GM10847 (cell line): ENCODE results near the gene CCDC32.

Experiments
- POLR2A ChIP-seq: IDR thresholded peaks from 2 replicates; pipeline ENCODE4 v1.6.1; 2011; ENCODE audit not compliant: insufficient read length; ENCODE audit errors: extremely low read depth

Gene CCDC32

GRCh38 chr15:40564591-40565332, at the start of gene CCDC32:
Gene CCDC32, minus strand, starts transcription at chr15:40565042. Its CDS starts 2,027 bp downstream, at chr15:40563015.
- TF ChIP-seq POLR2A, result peak; percentile 81

GRCh38 chr15:40613080-40613479, 48.2 kb upstream of the CCDC32 start:
- no peak for TF ChIP-seq POLR2A

GRCh38 chr15:40603935-40604334, 39.1 kb upstream of the CCDC32 start:
- TF ChIP-seq POLR2A, result no peak

GRCh38 chr15:40600956-40601355, 36.1 kb upstream of the CCDC32 start:
- no peak for TF ChIP-seq POLR2A

- no peak for TF ChIP-seq POLR2A
Observed at GRCh38 chr15:40598672-40599071, 33.8 kb upstream of the CCDC32 start.

GRCh38 chr15:40598126-40598525, 33.3 kb upstream of the CCDC32 start:
- no peak for TF ChIP-seq POLR2A

- no peak for TF ChIP-seq POLR2A
Observed at GRCh38 chr15:40597024-40597423, 32.2 kb upstream of the CCDC32 start.

GRCh38 chr15:40595773-40596172, 30.9 kb upstream of the CCDC32 start:
- TF ChIP-seq POLR2A, result no peak

- no peak for TF ChIP-seq POLR2A
Observed at GRCh38 chr15:40595219-40595618, 30.4 kb upstream of the CCDC32 start.

GRCh38 chr15:40594429-40594836, 29.6 kb upstream of the CCDC32 start:
- peak; percentile 2 for TF ChIP-seq POLR2A

- TF ChIP-seq POLR2A, result peak; percentile 40
Observed at GRCh38 chr15:40593588-40594428, 29.0 kb upstream of the CCDC32 start, which contains the start of gene KNL1. Gene KNL1, plus strand, starts transcription at chr15:40594249. Its CDS starts 8,683 bp downstream, at chr15:40602932.

GRCh38 chr15:40593165-40593564, 28.3 kb upstream of the CCDC32 start:
- TF ChIP-seq POLR2A, result no peak

- TF ChIP-seq POLR2A, result no peak
Observed at GRCh38 chr15:40591389-40591788, 26.5 kb upstream of the CCDC32 start.

GRCh38 chr15:40590667-40591050, 25.8 kb upstream of the CCDC32 start:
- no peak for TF ChIP-seq POLR2A

- no peak for TF ChIP-seq POLR2A
Observed at GRCh38 chr15:40584191-40584590, 19.3 kb upstream of the CCDC32 start.

- no peak for TF ChIP-seq POLR2A
Observed at GRCh38 chr15:40582726-40583246, 17.9 kb upstream of the CCDC32 start.
